Measurements from ENCODE around the gene NEMF.

- TF ChIP-seq CTCF (IDR thresholded peaks at IDR 0.05) = no peak
- TF ChIP-seq POLR2A (IDR thresholded peaks at IDR 0.05) = no peak
Measured at GRCh38 chr14:49881350-49882001, 28.9 kb upstream of the NEMF start.

Measured in testis (tissue), 2 donors.